Measurements from ENCODE around the gene AUTS2. TPM values are rescaled to one million over a fixed set of nuclear protein-coding genes. Genes with fewer than 3 reads are reported as not detected.

AUTS2 gene
- total RNA-seq, 3 donors from 2014 or later = 31.5 to 94.3 (median 81.3) TPM

- Histone ChIP-seq H3K4me3 (peak overlapping the region; percentile 78 to 84 (median 82)), H3K36me3 (no peaks in the 10 kb centered on the region), H3K4me1 (peaks cover 0 to 5% of the 10 kb centered on the region in 2 donors), H3K27ac (peak overlapping the region; percentile 86 to 91), H3K27me3 (no peaks in the 10 kb centered on the region), H3K9me3 (no peaks in the 10 kb centered on the region)
- no peak for DNase-seq (ENCODE audit: low spot score in 2 of 2)
- intact Hi-C loops (cut with DNase I; ENCODE audit: low total_unique reads) = no loop called here
- TF ChIP-seq POLR2A (IDR thresholded peaks at IDR 0.05) = no peak
- TF ChIP-seq CTCF (IDR thresholded peaks at IDR 0.05) = no peak
- no peak for TF ChIP-seq POLR2AphosphoS5 (IDR thresholded peaks at IDR 0.05)
Observed at GRCh38 chr7:70693321-70693685, 1095.0 kb downstream of the AUTS2 start.

GRCh38 chr7:70693686-70694433, 1095.6 kb downstream of the AUTS2 start:
- H3K27me3 ChIP-seq = no peaks in the 10 kb centered on the region
- TF ChIP-seq POLR2A (IDR thresholded peaks at IDR 0.05) (no peak), CTCF (IDR thresholded peaks at IDR 0.05) (peak in 2 of 3 donors; percentile 30 to 41), POLR2AphosphoS5 (IDR thresholded peaks at IDR 0.05) (peak; percentile 23 to 65 (median 53))
- no peaks in the 10 kb centered on the region for H3K36me3 ChIP-seq
- H3K9me3 ChIP-seq = no peaks in the 10 kb centered on the region
- DNase-seq (ENCODE audit: low spot score in 2 of 2) = peak; percentile 47 to 70
- peak overlapping the region; percentile 78 to 84 (median 82) for H3K4me3 ChIP-seq
- H3K27ac ChIP-seq = peak overlapping the region; percentile 86 to 91
- intact Hi-C loops (cut with DNase I; ENCODE audit: low total_unique reads) = no loop called here
- peaks cover 0 to 5% of the 10 kb centered on the region in 2 donors for H3K4me1 ChIP-seq

- DNase-seq (ENCODE audit: low spot score in 2 of 2) = no peak
- Histone ChIP-seq H3K4me3 (peak overlapping the region; percentile 78 to 84 (median 82)), H3K4me1 (peaks cover 0 to 5% of the 10 kb centered on the region in 2 donors), H3K9me3 (no peaks in the 10 kb centered on the region), H3K27me3 (no peaks in the 10 kb centered on the region), H3K27ac (peak overlapping the region; percentile 86 to 91), H3K36me3 (no peaks in the 10 kb centered on the region)
- no peak for TF ChIP-seq CTCF (IDR thresholded peaks at IDR 0.05)
- no peak for TF ChIP-seq POLR2AphosphoS5 (IDR thresholded peaks at IDR 0.05)
- TF ChIP-seq POLR2A (IDR thresholded peaks at IDR 0.05) = no peak
- intact Hi-C loops (cut with DNase I; ENCODE audit: low total_unique reads) = no loop called here
Observed at GRCh38 chr7:70694434-70694970, 1096.2 kb downstream of the AUTS2 start.

- TF ChIP-seq CTCF (IDR thresholded peaks at IDR 0.05) (no peak), POLR2A (IDR thresholded peaks at IDR 0.05) (no peak), POLR2AphosphoS5 (IDR thresholded peaks at IDR 0.05) (no peak)
- Histone ChIP-seq H3K27ac (peak overlapping the region; percentile 86 to 91), H3K4me1 (peaks cover 0 to 5% of the 10 kb centered on the region in 2 donors), H3K36me3 (no peaks in the 10 kb centered on the region), H3K4me3 (peak overlapping the region; percentile 78 to 84 (median 82)), H3K9me3 (no peaks in the 10 kb centered on the region), H3K27me3 (no peaks in the 10 kb centered on the region)
- intact Hi-C loops (cut with DNase I; ENCODE audit: low total_unique reads) = no loop called here
- no peak for DNase-seq (ENCODE audit: low spot score in 2 of 2)
Observed at GRCh38 chr7:70694971-70695794, 1096.9 kb downstream of the AUTS2 start.

GRCh38 chr7:70695795-70696083, 1097.5 kb downstream of the AUTS2 start:
- DNase-seq (ENCODE audit: low spot score in 2 of 2) = no peak
- no peaks in the 10 kb centered on the region for H3K27me3 ChIP-seq
- H3K36me3 ChIP-seq = no peaks in the 10 kb centered on the region
- H3K4me1 ChIP-seq = peaks cover 0 to 5% of the 10 kb centered on the region in 2 donors
- H3K4me3 ChIP-seq = peak overlapping the region; percentile 78 to 84 (median 82)
- TF ChIP-seq POLR2A (IDR thresholded peaks at IDR 0.05) = no peak
- TF ChIP-seq CTCF (IDR thresholded peaks at IDR 0.05) = peak in 1 of 3 donors; percentile 9
- no peaks in the 10 kb centered on the region for H3K9me3 ChIP-seq
- peak overlapping the region; percentile 86 to 91 for H3K27ac ChIP-seq
- intact Hi-C loops (cut with DNase I; ENCODE audit: low total_unique reads) = no loop called here

All from breast epithelium (tissue), 4 donors.